GM23338 (cell line): ENCODE results near the gene RHCG. TPM values are rescaled to one million over a fixed set of nuclear protein-coding genes. Genes with fewer than 3 reads are reported as not detected.

ENCODE experiments used
- ATAC-seq: fragments of 200-7000 bp; cut with Tn5 transposase; 3 replicates; pipeline ENCODE4 v1.9.1; 2020
- DNase-seq: peaks from one replicate; pipeline ENCODE4 v3.0.0-alpha.2; 2015; ENCODE audit warnings: low spot score
- H2AFZ ChIP-seq: fragments of 200-600 bp; sonication (generic); 2 replicates; pipeline ENCODE4 v1.8.0; 2016; ENCODE audit warnings: antibody characterized with exemption, mild to moderate bottlenecking, moderate library complexity
- H3F3A ChIP-seq: fragments of 200-600 bp; sonication (generic); replicated peaks from 2 replicates; pipeline ENCODE4 v1.8.0; 2017; ENCODE audit warnings: antibody characterized with exemption, mixed run types, low read depth
- H3K27ac ChIP-seq: fragments of 200-600 bp; sonication (generic); 2 replicates; pipeline ENCODE4 v1.6.1; 2016; ENCODE audit warnings: low read depth
- H3K27me3 ChIP-seq: fragments of 200-600 bp; sonication (generic); 2 replicates; pipeline ENCODE4 v1.8.0; 2016; ENCODE audit warnings: mild to moderate bottlenecking, mixed run types, moderate library complexity; ENCODE audit not compliant: insufficient read depth
- H3K36me3 ChIP-seq: fragments of 200-600 bp; sonication (generic); 2 replicates; pipeline ENCODE4 v1.8.0; 2016; ENCODE audit warnings: mild to moderate bottlenecking; ENCODE audit not compliant: insufficient read depth
- H3K4me1 ChIP-seq: fragments of 200-600 bp; sonication (generic); 2 replicates; pipeline ENCODE4 v1.8.0; 2016; ENCODE audit warnings: mild to moderate bottlenecking, moderate library complexity; ENCODE audit not compliant: insufficient read depth
- H3K4me2 ChIP-seq: fragments of 200-600 bp; sonication (generic); 2 replicates; pipeline ENCODE4 v1.7.1; 2017; ENCODE audit warnings: mixed run types
- H3K4me3 ChIP-seq: fragments of 200-600 bp; sonication (generic); 2 replicates; pipeline ENCODE4 v1.6.1; 2016; ENCODE audit warnings: mixed run types
- H3K79me2 ChIP-seq: fragments of 200-600 bp; sonication (generic); replicated peaks from 2 replicates; pipeline ENCODE4 v1.8.0; 2017; ENCODE audit warnings: mild to moderate bottlenecking; ENCODE audit not compliant: insufficient read depth
- H3K9me2 ChIP-seq: fragments of 200-600 bp; sonication (generic); 2 replicates; pipeline ENCODE4 v1.8.0; 2017; ENCODE audit not compliant: insufficient read depth
- H4K20me1 ChIP-seq: fragments of 200-600 bp; sonication (generic); replicated peaks from 2 replicates; pipeline ENCODE4 v1.8.0; 2017; ENCODE audit warnings: mild to moderate bottlenecking; ENCODE audit not compliant: insufficient read depth
- H3K27ac Mint-ChIP-seq: 2 replicates; pipeline ENCODE4 v1.8.0; 2020; ENCODE audit warnings: inconsistent platforms, mild to moderate bottlenecking, moderate library complexity, mixed read lengths
- H3K27me3 Mint-ChIP-seq: 3 replicates; pipeline ENCODE4 v1.8.0; 2022; ENCODE audit warnings: low read depth, mild to moderate bottlenecking, moderate library complexity, mixed read lengths, inconsistent platforms; ENCODE audit not compliant: insufficient read depth, poor library complexity
- H3K36me3 Mint-ChIP-seq: 3 replicates; pipeline ENCODE4 v1.8.0; 2021; ENCODE audit warnings: low read depth, mild to moderate bottlenecking, inconsistent platforms, moderate library complexity, mixed read lengths
- H3K4me1 Mint-ChIP-seq: 3 replicates; pipeline ENCODE4 v1.8.0; 2020; ENCODE audit warnings: mild to moderate bottlenecking, inconsistent platforms, mixed read lengths
- H3K4me3 Mint-ChIP-seq: 3 replicates; pipeline ENCODE4 v1.8.0; 2021; ENCODE audit warnings: moderate library complexity, mild to moderate bottlenecking, inconsistent platforms, mixed read lengths
- H3K9me3 Mint-ChIP-seq: 3 replicates; pipeline ENCODE4 v1.8.0; 2020; ENCODE audit warnings: moderate library complexity, mild to moderate bottlenecking, inconsistent platforms, mixed read lengths
- CREB1 ChIP-seq: fragments of 250-450 bp; sonication (Bioruptor Pico); IDR thresholded peaks from 2 replicates; pipeline ENCODE4 v1.5.0; 2020; ENCODE audit warnings: low read depth, mild to moderate bottlenecking, moderate library complexity
- EZH2phosphoT487 ChIP-seq: fragments of 200-600 bp; sonication (generic); IDR thresholded peaks from one replicate; pipeline ENCODE4 v1.8.1; 2018; ENCODE audit warnings: antibody characterized with exemption; ENCODE audit not compliant: unreplicated experiment
- JUNB ChIP-seq: IDR thresholded peaks from one replicate; pipeline ENCODE4 v1.6.1; 2016; ENCODE audit warnings: antibody characterized with exemption; ENCODE audit not compliant: unreplicated experiment
- NANOG ChIP-seq: IDR thresholded peaks from 2 replicates; pipeline ENCODE4 v1.6.1; 2016; ENCODE audit warnings: antibody characterized with exemption, borderline replicate concordance
- STAT1 ChIP-seq: IDR thresholded peaks from one replicate; pipeline ENCODE4 v1.6.1; 2016; ENCODE audit warnings: antibody characterized with exemption; ENCODE audit not compliant: unreplicated experiment
- ZNF114 ChIP-seq: fragments of 250-450 bp; sonication (Bioruptor Pico); IDR thresholded peaks from 2 replicates; pipeline ENCODE4 v1.5.0; 2020; ENCODE audit warnings: mild to moderate bottlenecking, moderate library complexity
- polyA plus RNA-seq: library from polyadenylated mRNA; unstranded; fragments of >200 nt; fragmentation: Nextera tagmentation; extraction: Ambion mirVana; gene quantifications from 2 replicates; pipeline ENCODE4 v1.2.1, GENCODE V29; 2016
- total RNA-seq: library from RNA; depleted of rRNA; stranded (reverse); fragments of >200 nt; shearing (Covaris generic); gene quantifications from 2 replicates; pipeline ENCODE4 v1.2.3, GENCODE V29; 2014
- TF ChIP-seq, protein P1 (sequence below): IDR thresholded peaks from 2 replicates; pipeline ENCODE4 v1.6.1; 2016; ENCODE audit warnings: antibody characterized with exemption
- TF ChIP-seq, protein P2 (sequence below): IDR thresholded peaks from one replicate; pipeline ENCODE4 v1.6.1; 2018; ENCODE audit warnings: antibody characterized with exemption; ENCODE audit not compliant: unreplicated experiment
- TF ChIP-seq, protein P3 (sequence below), 2 experiments: fragments of 200-600 bp in 1 of 2; sonication (generic) in 1 of 2; conservative IDR thresholded peaks; 2 replicates each; pipeline versions ENCODE4 v1.5.1 to v1.6.1; 2016 to 2017; ENCODE audit warnings: antibody characterized with exemption in 2 of 2, low read depth in 2 of 2, mild to moderate bottlenecking in 2 of 2, moderate library complexity in 1 of 2
- TF ChIP-seq, protein P4 (sequence below): fragments of 250-450 bp; sonication (Bioruptor Pico); IDR thresholded peaks from 2 replicates; pipeline ENCODE4 v1.5.0; 2020; ENCODE audit warnings: mild to moderate bottlenecking, moderate library complexity

The RHCG gene
- total and polyA plus RNA-seq, 2 experiments from 2014 or later = 0.21 to 0.63 TPM

DNA sequence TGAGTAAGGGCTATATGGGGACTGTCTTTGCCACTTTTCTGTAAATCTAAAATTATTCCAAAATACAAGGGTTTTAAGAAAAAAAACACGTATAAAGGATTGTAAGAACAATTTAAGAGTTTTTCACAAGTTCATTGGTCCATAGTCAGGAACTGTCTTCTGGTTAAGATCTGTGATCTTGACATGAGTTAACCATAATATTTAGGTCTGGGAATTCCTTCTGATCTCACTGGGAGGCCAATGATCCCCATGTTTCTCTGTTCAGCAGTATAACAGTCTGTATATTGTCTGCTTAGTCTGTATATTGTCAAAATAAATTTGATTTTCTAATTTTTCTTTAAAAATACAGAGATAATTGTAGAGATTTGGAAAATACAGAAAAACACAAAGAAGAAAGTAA, 848 bp upstream of the RHCG start (continued):
- TF ChIP-seq EZH2phosphoT487 (no peak), CREB1 (CRISPR knock-in tag) (no peak), JUNB (no peak), NANOG (no peak)
- TF ChIP-seq, protein P1, sequence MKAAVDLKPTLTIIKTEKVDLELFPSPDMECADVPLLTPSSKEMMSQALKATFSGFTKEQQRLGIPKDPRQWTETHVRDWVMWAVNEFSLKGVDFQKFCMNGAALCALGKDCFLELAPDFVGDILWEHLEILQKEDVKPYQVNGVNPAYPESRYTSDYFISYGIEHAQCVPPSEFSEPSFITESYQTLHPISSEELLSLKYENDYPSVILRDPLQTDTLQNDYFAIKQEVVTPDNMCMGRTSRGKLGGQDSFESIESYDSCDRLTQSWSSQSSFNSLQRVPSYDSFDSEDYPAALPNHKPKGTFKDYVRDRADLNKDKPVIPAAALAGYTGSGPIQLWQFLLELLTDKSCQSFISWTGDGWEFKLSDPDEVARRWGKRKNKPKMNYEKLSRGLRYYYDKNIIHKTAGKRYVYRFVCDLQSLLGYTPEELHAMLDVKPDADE = no peak
- TF ChIP-seq, protein P2, sequence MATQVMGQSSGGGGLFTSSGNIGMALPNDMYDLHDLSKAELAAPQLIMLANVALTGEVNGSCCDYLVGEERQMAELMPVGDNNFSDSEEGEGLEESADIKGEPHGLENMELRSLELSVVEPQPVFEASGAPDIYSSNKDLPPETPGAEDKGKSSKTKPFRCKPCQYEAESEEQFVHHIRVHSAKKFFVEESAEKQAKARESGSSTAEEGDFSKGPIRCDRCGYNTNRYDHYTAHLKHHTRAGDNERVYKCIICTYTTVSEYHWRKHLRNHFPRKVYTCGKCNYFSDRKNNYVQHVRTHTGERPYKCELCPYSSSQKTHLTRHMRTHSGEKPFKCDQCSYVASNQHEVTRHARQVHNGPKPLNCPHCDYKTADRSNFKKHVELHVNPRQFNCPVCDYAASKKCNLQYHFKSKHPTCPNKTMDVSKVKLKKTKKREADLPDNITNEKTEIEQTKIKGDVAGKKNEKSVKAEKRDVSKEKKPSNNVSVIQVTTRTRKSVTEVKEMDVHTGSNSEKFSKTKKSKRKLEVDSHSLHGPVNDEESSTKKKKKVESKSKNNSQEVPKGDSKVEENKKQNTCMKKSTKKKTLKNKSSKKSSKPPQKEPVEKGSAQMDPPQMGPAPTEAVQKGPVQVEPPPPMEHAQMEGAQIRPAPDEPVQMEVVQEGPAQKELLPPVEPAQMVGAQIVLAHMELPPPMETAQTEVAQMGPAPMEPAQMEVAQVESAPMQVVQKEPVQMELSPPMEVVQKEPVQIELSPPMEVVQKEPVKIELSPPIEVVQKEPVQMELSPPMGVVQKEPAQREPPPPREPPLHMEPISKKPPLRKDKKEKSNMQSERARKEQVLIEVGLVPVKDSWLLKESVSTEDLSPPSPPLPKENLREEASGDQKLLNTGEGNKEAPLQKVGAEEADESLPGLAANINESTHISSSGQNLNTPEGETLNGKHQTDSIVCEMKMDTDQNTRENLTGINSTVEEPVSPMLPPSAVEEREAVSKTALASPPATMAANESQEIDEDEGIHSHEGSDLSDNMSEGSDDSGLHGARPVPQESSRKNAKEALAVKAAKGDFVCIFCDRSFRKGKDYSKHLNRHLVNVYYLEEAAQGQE = no peak
- TF ChIP-seq, protein P3, sequence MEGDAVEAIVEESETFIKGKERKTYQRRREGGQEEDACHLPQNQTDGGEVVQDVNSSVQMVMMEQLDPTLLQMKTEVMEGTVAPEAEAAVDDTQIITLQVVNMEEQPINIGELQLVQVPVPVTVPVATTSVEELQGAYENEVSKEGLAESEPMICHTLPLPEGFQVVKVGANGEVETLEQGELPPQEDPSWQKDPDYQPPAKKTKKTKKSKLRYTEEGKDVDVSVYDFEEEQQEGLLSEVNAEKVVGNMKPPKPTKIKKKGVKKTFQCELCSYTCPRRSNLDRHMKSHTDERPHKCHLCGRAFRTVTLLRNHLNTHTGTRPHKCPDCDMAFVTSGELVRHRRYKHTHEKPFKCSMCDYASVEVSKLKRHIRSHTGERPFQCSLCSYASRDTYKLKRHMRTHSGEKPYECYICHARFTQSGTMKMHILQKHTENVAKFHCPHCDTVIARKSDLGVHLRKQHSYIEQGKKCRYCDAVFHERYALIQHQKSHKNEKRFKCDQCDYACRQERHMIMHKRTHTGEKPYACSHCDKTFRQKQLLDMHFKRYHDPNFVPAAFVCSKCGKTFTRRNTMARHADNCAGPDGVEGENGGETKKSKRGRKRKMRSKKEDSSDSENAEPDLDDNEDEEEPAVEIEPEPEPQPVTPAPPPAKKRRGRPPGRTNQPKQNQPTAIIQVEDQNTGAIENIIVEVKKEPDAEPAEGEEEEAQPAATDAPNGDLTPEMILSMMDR (conservative IDR thresholded peaks at IDR 0.05; ENCODE audit: low read depth in 2 of 2) = no peak

DNA sequence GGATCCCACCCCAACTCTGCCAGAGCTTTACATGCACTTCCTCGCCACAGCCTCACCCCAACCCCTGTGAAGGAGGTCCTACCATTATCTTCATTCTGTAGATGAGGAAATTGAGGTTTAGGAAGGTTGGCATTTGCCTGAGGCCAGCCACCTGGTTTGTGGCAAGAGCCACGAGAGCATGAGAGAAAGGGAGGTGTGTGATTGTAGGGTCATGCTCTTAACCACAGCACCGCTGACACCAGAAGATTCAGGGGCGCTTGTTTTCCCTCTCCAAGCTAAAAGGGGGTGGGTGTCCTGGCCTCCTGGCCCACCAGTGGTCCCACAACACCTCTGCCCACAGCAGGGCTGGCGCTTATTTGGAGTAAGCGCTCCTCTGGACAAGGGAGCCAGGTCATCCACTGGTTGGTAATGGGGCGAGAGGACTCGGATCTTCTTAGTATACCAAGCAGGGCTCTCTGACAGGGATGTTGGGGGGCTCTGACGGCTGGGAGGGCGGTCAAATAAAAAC, 691 bp downstream of the RHCG start:
- H4K20me1 ChIP-seq = no peaks in the 10 kb centered on the region
- peak overlapping the region; percentile 87 for H2AFZ ChIP-seq
- H3K4me1 Mint-ChIP-seq = no peaks in the 10 kb centered on the region; the same call in 2 of the 3 replicates
- no peaks in the 10 kb centered on the region for H3K9me2 ChIP-seq
- H3K27me3 Mint-ChIP-seq = peaks cover 18% of the 10 kb centered on the region
- no peak for TF ChIP-seq EZH2phosphoT487
- no peak for TF ChIP-seq CREB1 (CRISPR knock-in tag)
- TF ChIP-seq ZNF114 (CRISPR knock-in tag) = no peak
- no peak for TF ChIP-seq STAT1
- TF ChIP-seq, protein P4, sequence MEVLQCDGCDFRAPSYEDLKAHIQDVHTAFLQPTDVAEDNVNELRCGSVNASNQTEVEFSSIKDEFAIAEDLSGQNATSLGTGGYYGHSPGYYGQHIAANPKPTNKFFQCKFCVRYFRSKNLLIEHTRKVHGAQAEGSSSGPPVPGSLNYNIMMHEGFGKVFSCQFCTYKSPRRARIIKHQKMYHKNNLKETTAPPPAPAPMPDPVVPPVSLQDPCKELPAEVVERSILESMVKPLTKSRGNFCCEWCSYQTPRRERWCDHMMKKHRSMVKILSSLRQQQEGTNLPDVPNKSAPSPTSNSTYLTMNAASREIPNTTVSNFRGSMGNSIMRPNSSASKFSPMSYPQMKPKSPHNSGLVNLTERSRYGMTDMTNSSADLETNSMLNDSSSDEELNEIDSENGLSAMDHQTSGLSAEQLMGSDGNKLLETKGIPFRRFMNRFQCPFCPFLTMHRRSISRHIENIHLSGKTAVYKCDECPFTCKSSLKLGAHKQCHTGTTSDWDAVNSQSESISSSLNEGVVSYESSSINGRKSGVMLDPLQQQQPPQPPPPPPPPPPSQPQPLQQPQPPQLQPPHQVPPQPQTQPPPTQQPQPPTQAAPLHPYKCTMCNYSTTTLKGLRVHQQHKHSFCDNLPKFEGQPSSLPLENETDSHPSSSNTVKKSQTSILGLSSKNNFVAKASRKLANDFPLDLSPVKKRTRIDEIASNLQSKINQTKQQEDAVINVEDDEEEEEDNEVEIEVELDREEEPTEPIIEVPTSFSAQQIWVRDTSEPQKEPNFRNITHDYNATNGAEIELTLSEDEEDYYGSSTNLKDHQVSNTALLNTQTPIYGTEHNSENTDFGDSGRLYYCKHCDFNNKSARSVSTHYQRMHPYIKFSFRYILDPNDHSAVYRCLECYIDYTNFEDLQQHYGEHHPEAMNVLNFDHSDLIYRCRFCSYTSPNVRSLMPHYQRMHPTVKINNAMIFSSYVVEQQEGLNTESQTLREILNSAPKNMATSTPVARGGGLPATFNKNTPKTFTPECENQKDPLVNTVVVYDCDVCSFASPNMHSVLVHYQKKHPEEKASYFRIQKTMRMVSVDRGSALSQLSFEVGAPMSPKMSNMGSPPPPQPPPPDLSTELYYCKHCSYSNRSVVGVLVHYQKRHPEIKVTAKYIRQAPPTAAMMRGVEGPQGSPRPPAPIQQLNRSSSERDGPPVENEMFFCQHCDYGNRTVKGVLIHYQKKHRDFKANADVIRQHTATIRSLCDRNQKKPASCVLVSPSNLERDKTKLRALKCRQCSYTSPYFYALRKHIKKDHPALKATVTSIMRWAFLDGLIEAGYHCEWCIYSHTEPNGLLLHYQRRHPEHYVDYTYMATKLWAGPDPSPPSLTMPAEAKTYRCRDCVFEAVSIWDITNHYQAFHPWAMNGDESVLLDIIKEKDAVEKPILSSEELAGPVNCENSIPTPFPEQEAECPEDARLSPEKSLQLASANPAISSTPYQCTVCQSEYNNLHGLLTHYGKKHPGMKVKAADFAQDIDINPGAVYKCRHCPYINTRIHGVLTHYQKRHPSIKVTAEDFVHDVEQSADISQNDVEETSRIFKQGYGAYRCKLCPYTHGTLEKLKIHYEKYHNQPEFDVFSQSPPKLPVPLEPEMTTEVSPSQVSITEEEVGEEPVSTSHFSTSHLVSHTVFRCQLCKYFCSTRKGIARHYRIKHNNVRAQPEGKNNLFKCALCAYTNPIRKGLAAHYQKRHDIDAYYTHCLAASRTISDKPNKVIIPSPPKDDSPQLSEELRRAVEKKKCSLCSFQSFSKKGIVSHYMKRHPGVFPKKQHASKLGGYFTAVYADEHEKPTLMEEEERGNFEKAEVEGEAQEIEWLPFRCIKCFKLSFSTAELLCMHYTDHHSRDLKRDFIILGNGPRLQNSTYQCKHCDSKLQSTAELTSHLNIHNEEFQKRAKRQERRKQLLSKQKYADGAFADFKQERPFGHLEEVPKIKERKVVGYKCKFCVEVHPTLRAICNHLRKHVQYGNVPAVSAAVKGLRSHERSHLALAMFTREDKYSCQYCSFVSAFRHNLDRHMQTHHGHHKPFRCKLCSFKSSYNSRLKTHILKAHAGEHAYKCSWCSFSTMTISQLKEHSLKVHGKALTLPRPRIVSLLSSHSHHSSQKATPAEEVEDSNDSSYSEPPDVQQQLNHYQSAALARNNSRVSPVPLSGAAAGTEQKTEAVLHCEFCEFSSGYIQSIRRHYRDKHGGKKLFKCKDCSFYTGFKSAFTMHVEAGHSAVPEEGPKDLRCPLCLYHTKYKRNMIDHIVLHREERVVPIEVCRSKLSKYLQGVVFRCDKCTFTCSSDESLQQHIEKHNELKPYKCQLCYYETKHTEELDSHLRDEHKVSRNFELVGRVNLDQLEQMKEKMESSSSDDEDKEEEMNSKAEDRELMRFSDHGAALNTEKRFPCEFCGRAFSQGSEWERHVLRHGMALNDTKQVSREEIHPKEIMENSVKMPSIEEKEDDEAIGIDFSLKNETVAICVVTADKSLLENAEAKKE (CRISPR knock-in tag) = no peak
- peaks cover 3% of the 10 kb centered on the region; the same call in 1 of the 2 replicates for H3K4me1 ChIP-seq
- H3K36me3 Mint-ChIP-seq = no peaks in the 10 kb centered on the region
- H3K27me3 ChIP-seq = peaks cover 33% of the 10 kb centered on the region
- H3K4me2 ChIP-seq = peak overlapping the region; percentile 83
- no peak overlapping the region for H3K27ac ChIP-seq
- DNase-seq (no peak), ATAC-seq (peak; percentile 6)
- H3K4me3 Mint-ChIP-seq = peak overlapping the region; percentile 74
- no peaks in the 10 kb centered on the region for H3K36me3 ChIP-seq
- no peaks in the 10 kb centered on the region for H3K79me2 ChIP-seq
- H3K9me3 Mint-ChIP-seq = no peaks in the 10 kb centered on the region
- H3K27ac Mint-ChIP-seq = no peak overlapping the region
- H3K4me3 ChIP-seq = peak overlapping the region; percentile 58
- H3F3A ChIP-seq = no peaks in the 10 kb centered on the region
